Vagina (tissue), 2 donors: ENCODE data around the gene MMD2.

Experiments
- CTCF ChIP-seq, 3 experiments: fragments of 450-650 bp in 2 of 3; fragments of 200-600 bp in 1 of 3; sonication (generic) in 1 of 3; IDR thresholded peaks; one replicate each; pipeline ENCODE4 v1.5.1; 2017 to 2019; ENCODE audit warnings: antibody characterized with exemption in 3 of 3, mild to moderate bottlenecking in 2 of 3, moderate library complexity in 2 of 3
- POLR2A ChIP-seq, 2 donors: fragments of 450-650 bp; IDR thresholded peaks; one replicate each; pipeline ENCODE4 v1.6.1; 2017; ENCODE audit warnings: antibody characterized with exemption in 2 of 2, mild to moderate bottlenecking in 2 of 2, moderate library complexity in 2 of 2

- no peak for TF ChIP-seq POLR2A (IDR thresholded peaks at IDR 0.05)
- TF ChIP-seq CTCF (IDR thresholded peaks at IDR 0.05) = no peak
Observed at GRCh38 chr7:4895766-4896165, 63.2 kb downstream of the MMD2 start.
